K562 (cell line): ENCODE results near the gene PGBD1. TPM values are rescaled to one million over a fixed set of nuclear protein-coding genes. Genes with fewer than 3 reads are reported as not detected.

Experiments used
- BHLHE40 ChIP-seq: IDR thresholded peaks from 2 replicates; pipeline ENCODE4 v1.6.1; 2011; ENCODE audit warnings: low read length, improper control_type of control experiment
- CEBPG ChIP-seq, 3 experiments: fragments of 200-800 bp in 1 of 3; sonication (Bioruptor generic) in 1 of 3; sonication (generic) in 1 of 3; formaldehyde crosslinking in 1 of 3; IDR thresholded peaks in 2 of 3; conservative IDR thresholded peaks in 1 of 3; 2 replicates each; pipeline versions ENCODE4 v1.6.1 to v1.8.0; 2016 to 2022; ENCODE audit warnings: missing compliant biosample characterization in 2 of 3, missing genetic modification characterization in 2 of 3, mild to moderate bottlenecking in 1 of 3, missing genetic modification reagents in 1 of 3
- CHD2 ChIP-seq: IDR thresholded peaks from 2 replicates; pipeline ENCODE4 v1.6.1; 2011; ENCODE audit warnings: low read depth, low read length
- CUX1 ChIP-seq: fragments of 200-800 bp; sonication (Bioruptor generic); IDR thresholded peaks from 2 replicates; pipeline ENCODE4 v1.6.1; 2016; ENCODE audit warnings: missing genetic modification characterization, missing compliant biosample characterization
- E2F8 ChIP-seq: fragments of 450-650 bp; IDR thresholded peaks from 2 replicates; pipeline ENCODE4 v1.7.1; 2018; ENCODE audit warnings: mild to moderate bottlenecking, low read depth; ENCODE audit not compliant: partially characterized antibody
- GTF2B ChIP-seq: IDR thresholded peaks from 2 replicates; pipeline ENCODE4 v1.6.1; 2011; ENCODE audit not compliant: insufficient read length; ENCODE audit errors: extremely low read depth
- KAT2B ChIP-seq: IDR thresholded peaks from one replicate; pipeline ENCODE4 v1.6.1; 2012; ENCODE audit warnings: low read depth, mild to moderate bottlenecking, control low read depth, inconsistent platforms, low read length, moderate library complexity
- PKNOX1 ChIP-seq: fragments of 450-650 bp; IDR thresholded peaks from 2 replicates; pipeline ENCODE4 v1.6.1; 2016
- SAP30 ChIP-seq: fragments of 200-600 bp; sonication (generic); IDR thresholded peaks from 2 replicates; pipeline ENCODE4 v1.6.1; 2012; ENCODE audit warnings: borderline replicate concordance, low read depth, mild to moderate bottlenecking, moderate library complexity, low read length, control low read depth, inconsistent platforms; ENCODE audit not compliant: insufficient read depth, poor library complexity, severe bottlenecking
- TCFL5 ChIP-seq: fragments of 250-450 bp; sonication (Bioruptor Pico); conservative IDR thresholded peaks from 2 replicates; pipeline ENCODE4 v1.6.1; 2021; ENCODE audit warnings: mild to moderate bottlenecking, moderate library complexity, matching md5 sums
- ZBED1 ChIP-seq: IDR thresholded peaks from 2 replicates; pipeline ENCODE4 v1.6.1; 2014
- polyA plus RNA-seq, 8 experiments: library from polyadenylated mRNA; depleted of rRNA in 4 of 8; stranded (reverse) in 5 of 8; unstranded in 3 of 8; fragments of >200 nt; fragmentation: Nextera tagmentation in 2 of 8; fragmentation: Illumina TruSeq in 1 of 8; extraction: Ambion mirVana in 2 of 8; extraction: Trizol in 1 of 8; gene quantifications; 2 replicates each; pipeline versions ENCODE4 v1.2.1 to v1.2.3, GENCODE V29; 2011 to 2014; ENCODE audit warnings: inconsistent platforms in 1 of 8, missing spikeins in 1 of 8
- total RNA-seq, 7 experiments: library from RNA; depleted of rRNA in 6 of 7; stranded (reverse); fragments of >200 nt in 6 of 7; fragmentation: Illumina TruSeq in 2 of 7; extraction: Trizol in 2 of 7; gene quantifications; 2 replicates each; pipeline versions ENCODE4 v1.2.1 to v1.2.3, GENCODE V29; 2011 to 2021; ENCODE audit warnings: low replicate concordance in 1 of 7

Gene PGBD1
- total and polyA plus RNA-seq, 9 of the 15 experiments (the other 6 are each of a cell fraction or from before 2014, with no cell fraction given) = 3.3 to 9.0 (median 7.3) TPM

GRCh38 chr6:28349892-28350737 is 68.7 kb downstream of the PGBD1 start, which contains the start of gene ZKSCAN3 (continued):
- TF ChIP-seq CEBPG (CRISPR knock-in tag; IDR thresholded peaks at IDR 0.05) = peak; percentile 48; the same call in 1 of the 2 replicates
- TF ChIP-seq CEBPG (tag; conservative IDR thresholded peaks at IDR 0.05 in 1 of 2, IDR thresholded peaks at IDR 0.05 in 1 of 2) = no peak
- peak; percentile 75 for TF ChIP-seq GTF2B
- TF ChIP-seq CUX1 (CRISPR knock-in tag) = no peak
- peak; percentile 87 for TF ChIP-seq ZBED1
- TF ChIP-seq E2F8 = peak; percentile 79
- TF ChIP-seq BHLHE40 = no peak
- TF ChIP-seq PKNOX1 = no peak
- no peak for TF ChIP-seq TCFL5
- no peak for TF ChIP-seq KAT2B
- TF ChIP-seq CHD2 = peak; percentile 31; the same call in 1 of the 2 replicates
- TF ChIP-seq SAP30 = peak; percentile 77
